Breast epithelium (tissue), 3 donors: ENCODE data around the gene PLXNA2.

Experiments used
- CTCF ChIP-seq, 3 donors: fragments of 450-650 bp; IDR thresholded peaks; one replicate each; pipeline ENCODE4 v1.5.1; 2016 to 2017; ENCODE audit warnings: antibody characterized with exemption in 3 of 3, mild to moderate bottlenecking in 3 of 3, moderate library complexity in 3 of 3
- POLR2A ChIP-seq: fragments of 450-650 bp; IDR thresholded peaks from one replicate; pipeline ENCODE4 v1.6.1; 2016; ENCODE audit warnings: antibody characterized with exemption, mild to moderate bottlenecking, moderate library complexity
- POLR2AphosphoS5 ChIP-seq, 3 donors: sonication (generic); formaldehyde crosslinking; IDR thresholded peaks; one replicate each; pipeline ENCODE4 v1.6.1; 2017; ENCODE audit warnings: antibody characterized with exemption in 3 of 3

GRCh38 chr1:208203127-208203847, 40.9 kb downstream of the PLXNA2 start:
- TF ChIP-seq CTCF (IDR thresholded peaks at IDR 0.05) (no peak), POLR2AphosphoS5 (IDR thresholded peaks at IDR 0.05) (no peak), POLR2A (no peak)
